Trophoblast cell (in vitro differentiated cells and primary cell): Measurements from ENCODE around the gene EPHB2.
"Not testable (repeated sequence)": the region's sequence is repeated elsewhere in the genome, so short reads cannot be mapped to it uniquely, and the experiment has no call there.

ENCODE experiments used
- DNase-seq, 2 donors: peaks; one replicate each; pipeline ENCODE4 v3.0.0-alpha.2; 2016
- H2AFZ ChIP-seq: 2 replicates; pipeline ENCODE4 v1.6.1; 2013; ENCODE audit warnings: low read length, moderate library complexity, mild to moderate bottlenecking; ENCODE audit not compliant: insufficient read depth, poor library complexity
- H2AK5ac ChIP-seq: 2 replicates; pipeline ENCODE4 v1.6.1; 2013; ENCODE audit warnings: mild to moderate bottlenecking, low read length
- H2BK120ac ChIP-seq: 2 replicates; pipeline ENCODE4 v1.6.1; 2013; ENCODE audit warnings: low read length, mild to moderate bottlenecking, moderate library complexity; ENCODE audit not compliant: insufficient read depth, poor library complexity
- H2BK12ac ChIP-seq: 2 replicates; pipeline ENCODE4 v1.6.1; 2013; ENCODE audit warnings: mild to moderate bottlenecking, low read length, moderate library complexity
- H2BK5ac ChIP-seq: 2 replicates; pipeline ENCODE4 v1.6.1; 2013; ENCODE audit warnings: low read length, low read depth, moderate library complexity, mild to moderate bottlenecking; ENCODE audit not compliant: poor library complexity
- H3K14ac ChIP-seq: 2 replicates; pipeline ENCODE4 v1.6.1; 2013; ENCODE audit warnings: mild to moderate bottlenecking, low read length
- H3K18ac ChIP-seq: 2 replicates; pipeline ENCODE4 v1.6.1; 2013; ENCODE audit warnings: mild to moderate bottlenecking, low read length
- H3K23ac ChIP-seq: 2 replicates; pipeline ENCODE4 v1.6.1; 2013; ENCODE audit warnings: low read length
- H3K27ac ChIP-seq: 2 replicates; pipeline ENCODE4 v1.5.1; 2013; ENCODE audit warnings: low read depth, mild to moderate bottlenecking, inconsistent platforms, low read length, moderate library complexity
- H3K27me3 ChIP-seq: 2 replicates; pipeline ENCODE4 v1.6.1; 2013; ENCODE audit warnings: inconsistent platforms, mild to moderate bottlenecking, low read length, moderate library complexity; ENCODE audit not compliant: insufficient read depth
- H3K36me3 ChIP-seq, 2 experiments: 1 replicate in 1 of 2; 2 replicates in 1 of 2; pipeline ENCODE4 v1.6.1; 2013; ENCODE audit warnings: low read length in 2 of 2, mild to moderate bottlenecking in 2 of 2, moderate library complexity in 1 of 2; ENCODE audit not compliant: insufficient read depth in 2 of 2, control insufficient read depth in 1 of 2
- H3K4ac ChIP-seq: 2 replicates; pipeline ENCODE4 v1.6.1; 2013; ENCODE audit warnings: low read depth, mild to moderate bottlenecking, low read length, moderate library complexity
- H3K4me1 ChIP-seq, 2 experiments: 1 replicate in 1 of 2; 2 replicates in 1 of 2; pipeline ENCODE4 v1.6.1; 2013; ENCODE audit warnings: low read length in 2 of 2, mild to moderate bottlenecking in 2 of 2, moderate library complexity in 1 of 2; ENCODE audit not compliant: insufficient read depth in 2 of 2, control insufficient read depth in 1 of 2
- H3K4me2 ChIP-seq: 2 replicates; pipeline ENCODE4 v1.6.1; 2013; ENCODE audit warnings: inconsistent platforms, mild to moderate bottlenecking, low read length, moderate library complexity
- H3K4me3 ChIP-seq: 2 replicates; pipeline ENCODE4 v1.5.1; 2013; ENCODE audit warnings: mild to moderate bottlenecking, low read depth, low read length, inconsistent platforms
- H3K79me1 ChIP-seq: one replicate; pipeline ENCODE4 v1.6.1; 2013; ENCODE audit warnings: low read length
- H3K79me2 ChIP-seq: 2 replicates; pipeline ENCODE4 v1.6.1; 2013; ENCODE audit warnings: low read length, mild to moderate bottlenecking; ENCODE audit not compliant: control insufficient read depth, insufficient read depth, poor library complexity
- H3K9ac ChIP-seq: 2 replicates; pipeline ENCODE4 v1.6.1; 2013; ENCODE audit warnings: mild to moderate bottlenecking, low read length
- H3K9me3 ChIP-seq: 2 replicates; pipeline ENCODE4 v1.6.1; 2013; ENCODE audit warnings: low read depth, mild to moderate bottlenecking, control low read depth, inconsistent platforms, low read length; ENCODE audit not compliant: insufficient read depth
- H4K12ac ChIP-seq: 2 replicates; pipeline ENCODE4 v1.6.1; 2013; ENCODE audit warnings: low read depth, mild to moderate bottlenecking, low read length, moderate library complexity
- H4K8ac ChIP-seq: 2 replicates; pipeline ENCODE4 v1.6.1; 2013; ENCODE audit warnings: low read depth, mild to moderate bottlenecking, low read length, moderate library complexity
- H4K91ac ChIP-seq: one replicate; pipeline ENCODE4 v1.6.1; 2013; ENCODE audit warnings: low read depth, mild to moderate bottlenecking, low read length, moderate library complexity
- WGBS: extraction: QIAGEN DNeasy Blood & Tissue Kit; methylation state at CpG from one replicate; pipeline ENCODE4 v1.1.7; 2013; ENCODE audit warnings: missing lambda C conversion rate; ENCODE audit not compliant: insufficient read length, insufficient coverage; ENCODE audit errors: extremely low coverage; 5-methylcytosine and 5-hydroxymethylcytosine counted together

The EPHB2 gene

GRCh38 chr1:22831729-22832413 lies 121.2 kb downstream of the EPHB2 start:
- no peak overlapping the region for H3K4me2 ChIP-seq
- H3K23ac ChIP-seq = no peak overlapping the region
- no peak overlapping the region for H4K8ac ChIP-seq
- H3K27ac ChIP-seq = no peak overlapping the region
- peak; percentile 80 to 86 for DNase-seq
- WGBS = no CpG with 5 or more reads among the region's 6 CpGs
- H3K4ac ChIP-seq = no peak overlapping the region
- peaks cover 4% of the 10 kb centered on the region for H3K79me2 ChIP-seq
- no peaks in the 10 kb centered on the region for H3K27me3 ChIP-seq
- H2BK120ac ChIP-seq = no peak overlapping the region
- H3K4me3 ChIP-seq = no peak overlapping the region
- H2BK5ac ChIP-seq = no peak overlapping the region
- peaks cover 11% of the 10 kb centered on the region for H3K79me1 ChIP-seq
- peaks cover 39 to 46% of the 10 kb centered on the region in 2 experiments for H3K4me1 ChIP-seq
- H2AFZ ChIP-seq = no peak overlapping the region
- H2BK12ac ChIP-seq = no peak overlapping the region
- H3K9me3 ChIP-seq = no peaks in the 10 kb centered on the region
- no peak overlapping the region for H3K14ac ChIP-seq
- H4K91ac ChIP-seq = peak overlapping the region; percentile 9
- no peak overlapping the region for H2AK5ac ChIP-seq
- no peak overlapping the region for H3K18ac ChIP-seq
- no peak overlapping the region for H3K9ac ChIP-seq
- no peak overlapping the region for H4K12ac ChIP-seq
- H3K36me3 ChIP-seq = no peaks in the 10 kb centered on the region

- no peak overlapping the region for H2AK5ac ChIP-seq
Observed at GRCh38 chr1:22832414-22832786, 121.8 kb downstream of the EPHB2 start.

GRCh38 chr1:22833699-22834098 lies 123.1 kb downstream of the EPHB2 start:
- no peaks in the 10 kb centered on the region for H3K27me3 ChIP-seq
- no CpG with 5 or more reads among the region's 1 CpG for WGBS

More at GRCh38 chr1:22832414-22832786, 121.8 kb downstream of the EPHB2 start:
- H3K4ac ChIP-seq = no peak overlapping the region
- H2BK120ac ChIP-seq = no peak overlapping the region
- no peak overlapping the region for H3K9ac ChIP-seq
- H3K14ac ChIP-seq = no peak overlapping the region
- no peak overlapping the region for H3K4me3 ChIP-seq
- H3K9me3 ChIP-seq = no peaks in the 10 kb centered on the region
- no peak overlapping the region for H3K18ac ChIP-seq
- H3K36me3 ChIP-seq = no peaks in the 10 kb centered on the region
- H2BK5ac ChIP-seq = no peak overlapping the region
- H3K27ac ChIP-seq = no peak overlapping the region
- H3K27me3 ChIP-seq = no peaks in the 10 kb centered on the region
- H3K4me1 ChIP-seq = peaks cover 34 to 41% of the 10 kb centered on the region in 2 experiments
- no peak overlapping the region for H2AFZ ChIP-seq
- no peak overlapping the region for H4K12ac ChIP-seq
- H3K79me2 ChIP-seq = peaks cover 2% of the 10 kb centered on the region
- no peak overlapping the region for H4K8ac ChIP-seq
- WGBS = no CpG with 5 or more reads among the region's 3 CpGs
- H3K4me2 ChIP-seq = no peak overlapping the region
- DNase-seq = peak; percentile 54 to 70
- H2BK12ac ChIP-seq = no peak overlapping the region
- no peak overlapping the region for H4K91ac ChIP-seq
- H3K79me1 ChIP-seq = peaks cover 6% of the 10 kb centered on the region
- H3K23ac ChIP-seq = no peak overlapping the region

GRCh38 chr1:22834420-22834819 lies 123.8 kb downstream of the EPHB2 start:
- H3K23ac ChIP-seq, H3K79me1 ChIP-seq, H3K4ac ChIP-seq, H2BK12ac ChIP-seq, H3K36me3 ChIP-seq, H4K12ac ChIP-seq, H3K79me2 ChIP-seq, H2AFZ ChIP-seq, H3K4me3 ChIP-seq, DNase-seq, H4K8ac ChIP-seq, H3K9me3 ChIP-seq, H4K91ac ChIP-seq, H3K4me2 ChIP-seq, H2AK5ac ChIP-seq, H3K14ac ChIP-seq, H3K27ac ChIP-seq, H3K9ac ChIP-seq, H3K27me3 ChIP-seq, H3K18ac ChIP-seq, H2BK5ac ChIP-seq, H2BK120ac ChIP-seq: not testable (repeated sequence)
- WGBS = no CpG with 5 or more reads among the region's 2 CpGs
- peaks cover 18 to 24% of the 10 kb centered on the region in 2 experiments for H3K4me1 ChIP-seq

More at GRCh38 chr1:22833699-22834098, 123.1 kb downstream of the EPHB2 start:
- Histone ChIP-seq H3K79me2 (no peaks in the 10 kb centered on the region), H3K4me1 (peaks cover 23 to 30% of the 10 kb centered on the region in 2 experiments), H2AK5ac (no peak overlapping the region), H4K8ac (no peak overlapping the region), H3K27ac (no peak overlapping the region), H3K36me3 (no peaks in the 10 kb centered on the region), H2BK5ac (no peak overlapping the region), H3K23ac (no peak overlapping the region), H3K9ac (no peak overlapping the region), H4K91ac (no peak overlapping the region), H3K14ac (no peak overlapping the region), H2BK12ac (no peak overlapping the region), H3K4ac (no peak overlapping the region), H3K4me2 (no peak overlapping the region), H4K12ac (no peak overlapping the region), H3K79me1 (peaks cover 3% of the 10 kb centered on the region), H3K4me3 (no peak overlapping the region), H3K9me3 (no peaks in the 10 kb centered on the region), H2AFZ (no peak overlapping the region), H3K18ac (no peak overlapping the region), H2BK120ac (no peak overlapping the region)
- no peak for DNase-seq
